DND-41 (cell line): Measurements from ENCODE around the gene SCYL2.

Experiments
- ATAC-seq: fragments of 200-7000 bp; cut with Tn5 transposase; 3 replicates; pipeline ENCODE4 v1.9.1; 2021; ENCODE audit warnings: low read depth; ENCODE audit not compliant: insufficient read depth
- DNase-seq: peaks from one replicate; pipeline ENCODE4 v3.0.0-alpha.2; 2020
- H2AFZ ChIP-seq: 2 replicates; pipeline ENCODE4 v1.6.0; 2012; ENCODE audit warnings: low read depth, low read length
- H3K27ac ChIP-seq: 2 replicates; pipeline ENCODE4 v1.5.1; 2012; ENCODE audit warnings: low read length, inconsistent platforms
- H3K27me3 ChIP-seq: fragments of 200-600 bp; sonication (generic); 2 replicates; pipeline ENCODE4 v1.6.0; 2012; ENCODE audit warnings: low read length, mild to moderate bottlenecking, inconsistent platforms; ENCODE audit not compliant: insufficient read depth, poor library complexity
- H3K36me3 ChIP-seq: 2 replicates; pipeline ENCODE4 v1.5.1; 2012; ENCODE audit warnings: low read length, inconsistent platforms; ENCODE audit not compliant: insufficient read depth
- H3K4me1 ChIP-seq: 2 replicates; pipeline ENCODE4 v1.5.1; 2012; ENCODE audit warnings: mild to moderate bottlenecking, low read length; ENCODE audit not compliant: insufficient read depth
- H3K4me2 ChIP-seq: 2 replicates; pipeline ENCODE4 v1.6.0; 2012; ENCODE audit warnings: mild to moderate bottlenecking, moderate library complexity, low read length, inconsistent platforms; ENCODE audit not compliant: insufficient read depth
- H3K4me3 ChIP-seq, 2 experiments: fragments of 200-600 bp in 1 of 2; shearing (Covaris generic) in 1 of 2; 2 replicates each; pipeline ENCODE4 v1.5.1; 2012 to 2016; ENCODE audit warnings: inconsistent platforms in 2 of 2, low read length in 2 of 2, mild to moderate bottlenecking in 2 of 2, low read depth in 1 of 2, moderate library complexity in 1 of 2
- H3K79me2 ChIP-seq: 2 replicates; pipeline ENCODE4 v1.6.0; 2012; ENCODE audit warnings: low read length, inconsistent platforms; ENCODE audit not compliant: insufficient read depth
- H3K9ac ChIP-seq: 2 replicates; pipeline ENCODE4 v1.6.0; 2012; ENCODE audit warnings: low read depth, mild to moderate bottlenecking, inconsistent platforms, low read length, moderate library complexity
- H3K9me3 ChIP-seq: 2 replicates; pipeline ENCODE4 v1.5.1; 2012; ENCODE audit warnings: low read length, moderate library complexity, mild to moderate bottlenecking, inconsistent platforms; ENCODE audit not compliant: insufficient read depth, severe bottlenecking
- H4K20me1 ChIP-seq: 2 replicates; pipeline ENCODE4 v1.6.0; 2012; ENCODE audit warnings: low read length; ENCODE audit not compliant: insufficient read depth
- EZH2 ChIP-seq: IDR thresholded peaks from 3 replicates; pipeline ENCODE4 v1.6.1; 2012; ENCODE audit warnings: borderline replicate concordance, low read depth, mild to moderate bottlenecking, moderate library complexity, low read length, inconsistent platforms; ENCODE audit not compliant: severe bottlenecking
- TF ChIP-seq, protein P1 (sequence below): IDR thresholded peaks from 2 replicates; pipeline ENCODE4 v1.5.1; 2012; ENCODE audit warnings: borderline replicate concordance, low read length, moderate library complexity, mild to moderate bottlenecking; ENCODE audit not compliant: poor library complexity, severe bottlenecking; ENCODE audit errors: extremely low read depth

SCYL2 gene

DNA sequence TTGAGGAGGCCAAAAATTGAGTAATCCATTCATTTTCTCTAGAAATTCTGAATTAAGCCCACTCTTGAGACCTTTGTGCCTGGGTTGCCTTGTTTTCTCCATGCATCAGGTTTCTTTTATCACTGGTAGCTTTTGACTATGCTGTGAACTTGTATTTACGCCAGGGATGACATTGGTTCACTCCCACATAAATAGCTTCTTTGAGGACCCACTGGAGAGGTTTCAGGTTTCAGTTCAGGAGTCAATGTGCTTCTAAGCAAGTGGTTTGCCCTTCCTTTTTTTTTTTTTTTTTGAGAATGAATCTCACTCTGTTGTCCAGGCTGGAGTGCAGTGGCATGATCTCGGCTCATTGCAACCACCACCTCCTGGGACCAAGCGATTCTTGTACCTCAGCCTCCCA, 79.7 kb downstream of the SCYL2 start:
- no peak overlapping the region for H3K27ac ChIP-seq
- H3K9ac ChIP-seq: no peak overlapping the region
- ATAC-seq (no peak), DNase-seq (no peak)
- H3K4me1 ChIP-seq: no peaks in the 10 kb centered on the region
- no peaks in the 10 kb centered on the region for H3K36me3 ChIP-seq
- no peak overlapping the region for H3K4me2 ChIP-seq
- TF ChIP-seq EZH2: no peak
- TF ChIP-seq, protein P1, sequence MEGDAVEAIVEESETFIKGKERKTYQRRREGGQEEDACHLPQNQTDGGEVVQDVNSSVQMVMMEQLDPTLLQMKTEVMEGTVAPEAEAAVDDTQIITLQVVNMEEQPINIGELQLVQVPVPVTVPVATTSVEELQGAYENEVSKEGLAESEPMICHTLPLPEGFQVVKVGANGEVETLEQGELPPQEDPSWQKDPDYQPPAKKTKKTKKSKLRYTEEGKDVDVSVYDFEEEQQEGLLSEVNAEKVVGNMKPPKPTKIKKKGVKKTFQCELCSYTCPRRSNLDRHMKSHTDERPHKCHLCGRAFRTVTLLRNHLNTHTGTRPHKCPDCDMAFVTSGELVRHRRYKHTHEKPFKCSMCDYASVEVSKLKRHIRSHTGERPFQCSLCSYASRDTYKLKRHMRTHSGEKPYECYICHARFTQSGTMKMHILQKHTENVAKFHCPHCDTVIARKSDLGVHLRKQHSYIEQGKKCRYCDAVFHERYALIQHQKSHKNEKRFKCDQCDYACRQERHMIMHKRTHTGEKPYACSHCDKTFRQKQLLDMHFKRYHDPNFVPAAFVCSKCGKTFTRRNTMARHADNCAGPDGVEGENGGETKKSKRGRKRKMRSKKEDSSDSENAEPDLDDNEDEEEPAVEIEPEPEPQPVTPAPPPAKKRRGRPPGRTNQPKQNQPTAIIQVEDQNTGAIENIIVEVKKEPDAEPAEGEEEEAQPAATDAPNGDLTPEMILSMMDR: no peak
- H4K20me1 ChIP-seq: no peaks in the 10 kb centered on the region
- no peak overlapping the region for H2AFZ ChIP-seq
- no peak overlapping the region for H3K4me3 ChIP-seq
- no peaks in the 10 kb centered on the region for H3K9me3 ChIP-seq
- H3K27me3 ChIP-seq: no peaks in the 10 kb centered on the region
- no peaks in the 10 kb centered on the region for H3K79me2 ChIP-seq

DNA sequence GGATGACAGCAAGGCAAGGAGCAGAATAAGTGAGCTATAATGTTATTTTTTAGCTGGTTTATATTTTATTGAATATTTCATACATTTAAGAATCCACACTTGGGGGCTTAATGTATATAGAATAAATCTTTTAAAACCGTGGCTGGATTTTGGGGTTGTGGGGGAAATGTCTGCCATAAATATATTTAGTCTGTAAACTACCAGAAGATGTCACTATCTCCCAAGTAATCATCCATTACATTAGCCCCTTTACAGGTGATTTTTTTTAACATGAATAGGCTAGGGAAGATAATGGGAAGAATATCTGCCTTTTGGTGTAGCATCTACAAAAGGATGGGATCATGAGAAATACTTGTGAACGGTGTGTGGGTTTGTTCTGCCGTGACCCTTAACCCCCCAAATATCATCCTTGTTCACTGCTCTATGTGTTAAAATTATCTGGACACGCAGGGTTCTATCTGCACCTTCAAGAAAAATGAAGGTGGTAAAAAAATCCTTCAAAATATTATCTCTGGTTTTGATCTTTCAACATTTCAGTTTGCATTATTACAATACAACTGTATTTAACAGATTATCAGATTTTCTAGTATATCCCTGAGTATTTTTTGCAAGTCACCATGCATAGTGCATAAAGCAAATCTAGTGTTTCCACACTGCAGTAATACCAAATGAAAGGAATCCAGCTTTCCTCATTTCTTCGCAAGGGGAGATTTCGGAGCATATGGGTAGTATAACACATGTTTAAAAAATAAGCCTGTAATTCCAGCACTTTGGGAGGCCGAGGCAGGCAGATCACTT, 81.9 kb downstream of the SCYL2 start:
- ATAC-seq (no peak), DNase-seq (no peak)
- Histone ChIP-seq H3K9ac (no peak overlapping the region), H3K4me2 (no peak overlapping the region), H3K36me3 (no peaks in the 10 kb centered on the region), H2AFZ (no peak overlapping the region), H3K9me3 (no peaks in the 10 kb centered on the region), H3K4me3 (no peak overlapping the region), H4K20me1 (no peaks in the 10 kb centered on the region), H3K4me1 (no peaks in the 10 kb centered on the region), H3K27ac (no peak overlapping the region), H3K27me3 (no peaks in the 10 kb centered on the region), H3K79me2 (no peaks in the 10 kb centered on the region)
- TF ChIP-seq, protein P1: peak; percentile 51
- no peak for TF ChIP-seq EZH2

DNA sequence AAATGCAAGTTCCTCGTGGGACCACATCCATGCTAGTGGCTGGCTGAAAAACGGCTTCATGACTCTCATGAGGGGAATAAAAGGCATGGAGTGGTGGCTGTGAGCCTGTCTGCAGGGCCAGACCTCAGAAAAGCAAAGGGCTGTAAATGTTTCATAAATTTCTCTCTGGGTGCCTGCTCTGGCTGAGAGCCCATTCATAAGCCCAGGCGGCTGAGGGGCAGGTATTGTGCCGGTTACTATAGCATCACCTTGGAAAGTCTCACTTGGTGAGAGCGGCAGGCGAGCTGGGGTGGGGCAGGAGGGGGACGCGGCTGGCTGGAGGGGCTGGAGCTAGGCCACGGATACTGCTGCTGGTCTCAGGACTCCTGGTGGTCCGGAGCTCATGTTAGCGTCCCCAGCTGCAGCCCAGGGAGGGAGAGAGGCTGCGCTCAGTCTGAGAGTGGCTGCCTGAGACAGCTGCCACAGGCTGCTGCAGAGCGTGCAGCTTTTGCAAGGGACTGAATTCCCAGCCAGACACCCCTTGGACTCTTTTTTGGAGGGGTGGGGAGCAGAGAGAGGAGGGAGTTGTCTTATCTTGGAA, 89.8 kb downstream of the SCYL2 start, which contains the start of gene SLC17A8:
Gene SLC17A8 (plus strand): TSS at position 431 of the 580 bp plus-strand sequence. CDS start 318 bp downstream, outside the sequence.
- no peak for TF ChIP-seq EZH2
- TF ChIP-seq, protein P1: no peak
- H3K4me3 ChIP-seq: no peak within 1 kb of the TSS
- H3K27me3 ChIP-seq: peaks cover 10% of the 10 kb centered on the region
- no peaks in the 10 kb centered on the region for H3K9me3 ChIP-seq
- H3K79me2 ChIP-seq: no peaks in the 10 kb centered on the region
- DNase-seq: no peak
- no peak within 1 kb of the TSS for H2AFZ ChIP-seq
- no peaks in the 10 kb centered on the region for H3K4me1 ChIP-seq
- no peak within 1 kb of the TSS for H3K9ac ChIP-seq
- H3K4me2 ChIP-seq: no peak within 1 kb of the TSS
- no peak within 1 kb of the TSS for H3K27ac ChIP-seq
- H3K36me3 ChIP-seq: no peaks in the 10 kb centered on the region
- H4K20me1 ChIP-seq: no peaks in the 10 kb centered on the region
- no peak for ATAC-seq
